Ishikawa (cell line): Measurements from ENCODE around the gene MUSK.

Experiments used
- CEBPB ChIP-seq: IDR thresholded peaks from 2 replicates; pipeline ENCODE4 v1.6.1; 2012
- CREB1 ChIP-seq: IDR thresholded peaks from 2 replicates; pipeline ENCODE4 v1.6.1; 2012; ENCODE audit warnings: low read depth
- EP300 ChIP-seq: IDR thresholded peaks from 2 replicates; pipeline ENCODE4 v1.6.1; 2012; ENCODE audit warnings: borderline replicate concordance
- FOXM1 ChIP-seq: IDR thresholded peaks from 2 replicates; pipeline ENCODE4 v1.6.1; 2012; ENCODE audit warnings: low read depth, borderline replicate concordance
- MAX ChIP-seq: IDR thresholded peaks from 2 replicates; pipeline ENCODE4 v1.6.1; 2012
- RAD21 ChIP-seq: IDR thresholded peaks from 2 replicates; pipeline ENCODE4 v1.6.1; 2012; ENCODE audit warnings: low read depth
- TCF12 ChIP-seq: IDR thresholded peaks from 2 replicates; pipeline ENCODE4 v1.6.1; 2012; ENCODE audit warnings: low read depth
- YY1 ChIP-seq: IDR thresholded peaks from 2 replicates; pipeline ENCODE4 v1.6.1; 2012; ENCODE audit warnings: low read depth
- ZBTB7A ChIP-seq: IDR thresholded peaks from 2 replicates; pipeline ENCODE4 v1.6.1; 2012; ENCODE audit warnings: low read depth
- TF ChIP-seq, protein P1 (sequence below): IDR thresholded peaks from 2 replicates; pipeline ENCODE4 v1.6.1; 2012; ENCODE audit warnings: low read depth, mild to moderate bottlenecking

DNA sequence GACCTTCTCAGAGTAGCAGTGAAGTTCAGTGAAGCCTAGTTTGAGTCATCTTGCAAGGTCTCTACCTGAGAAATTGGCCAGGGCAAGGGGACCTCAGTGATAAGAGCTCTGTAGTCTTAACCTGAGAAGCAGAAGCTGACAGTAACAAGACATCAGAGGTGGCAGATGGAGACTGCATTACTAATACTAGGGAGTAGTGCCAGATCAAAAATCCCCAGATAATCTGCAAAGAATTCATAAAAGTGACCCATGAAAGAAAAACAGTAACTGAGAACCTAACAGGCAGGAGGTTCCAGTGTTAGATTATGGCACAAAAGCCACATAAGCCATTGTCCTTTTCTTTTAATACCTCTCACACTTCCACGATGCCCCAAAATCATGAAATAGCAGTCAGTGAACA, 175.5 kb downstream of the MUSK start:
- no peak for TF ChIP-seq YY1
- no peak for TF ChIP-seq FOXM1
- no peak for TF ChIP-seq MAX
- TF ChIP-seq EP300 = no peak
- no peak for TF ChIP-seq RAD21
- no peak for TF ChIP-seq CREB1
- no peak for TF ChIP-seq TCF12
- TF ChIP-seq ZBTB7A = no peak
- TF ChIP-seq, protein P1, sequence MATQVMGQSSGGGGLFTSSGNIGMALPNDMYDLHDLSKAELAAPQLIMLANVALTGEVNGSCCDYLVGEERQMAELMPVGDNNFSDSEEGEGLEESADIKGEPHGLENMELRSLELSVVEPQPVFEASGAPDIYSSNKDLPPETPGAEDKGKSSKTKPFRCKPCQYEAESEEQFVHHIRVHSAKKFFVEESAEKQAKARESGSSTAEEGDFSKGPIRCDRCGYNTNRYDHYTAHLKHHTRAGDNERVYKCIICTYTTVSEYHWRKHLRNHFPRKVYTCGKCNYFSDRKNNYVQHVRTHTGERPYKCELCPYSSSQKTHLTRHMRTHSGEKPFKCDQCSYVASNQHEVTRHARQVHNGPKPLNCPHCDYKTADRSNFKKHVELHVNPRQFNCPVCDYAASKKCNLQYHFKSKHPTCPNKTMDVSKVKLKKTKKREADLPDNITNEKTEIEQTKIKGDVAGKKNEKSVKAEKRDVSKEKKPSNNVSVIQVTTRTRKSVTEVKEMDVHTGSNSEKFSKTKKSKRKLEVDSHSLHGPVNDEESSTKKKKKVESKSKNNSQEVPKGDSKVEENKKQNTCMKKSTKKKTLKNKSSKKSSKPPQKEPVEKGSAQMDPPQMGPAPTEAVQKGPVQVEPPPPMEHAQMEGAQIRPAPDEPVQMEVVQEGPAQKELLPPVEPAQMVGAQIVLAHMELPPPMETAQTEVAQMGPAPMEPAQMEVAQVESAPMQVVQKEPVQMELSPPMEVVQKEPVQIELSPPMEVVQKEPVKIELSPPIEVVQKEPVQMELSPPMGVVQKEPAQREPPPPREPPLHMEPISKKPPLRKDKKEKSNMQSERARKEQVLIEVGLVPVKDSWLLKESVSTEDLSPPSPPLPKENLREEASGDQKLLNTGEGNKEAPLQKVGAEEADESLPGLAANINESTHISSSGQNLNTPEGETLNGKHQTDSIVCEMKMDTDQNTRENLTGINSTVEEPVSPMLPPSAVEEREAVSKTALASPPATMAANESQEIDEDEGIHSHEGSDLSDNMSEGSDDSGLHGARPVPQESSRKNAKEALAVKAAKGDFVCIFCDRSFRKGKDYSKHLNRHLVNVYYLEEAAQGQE = no peak
- TF ChIP-seq CEBPB = no peak
